ENCODE measurements around the gene FOXB1. TPM values are rescaled to one million over a fixed set of nuclear protein-coding genes. Genes with fewer than 3 reads are reported as not detected.

The FOXB1 gene
- total RNA-seq, 4 donors from 2014 or later: not detected

DNA sequence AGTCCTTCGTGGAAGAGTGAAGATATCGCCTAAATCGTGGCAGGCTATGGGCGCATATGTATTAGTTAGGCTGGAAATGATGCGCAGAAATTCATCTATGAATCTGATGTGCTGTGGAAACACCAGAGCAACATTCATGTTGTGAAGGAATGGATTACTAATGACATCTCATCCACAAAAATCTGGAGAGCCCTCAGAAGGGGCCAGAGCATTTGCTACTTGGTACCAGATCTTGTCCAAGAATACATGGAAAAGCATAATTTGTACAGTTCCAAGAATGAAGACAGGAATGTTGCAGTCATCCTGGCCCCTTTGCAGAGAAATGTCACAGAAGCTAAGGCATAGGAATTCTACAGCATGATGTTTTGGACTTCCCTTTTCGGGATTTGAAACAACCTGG is 38.4 kb upstream of the FOXB1 start:
- TF ChIP-seq, protein P1, sequence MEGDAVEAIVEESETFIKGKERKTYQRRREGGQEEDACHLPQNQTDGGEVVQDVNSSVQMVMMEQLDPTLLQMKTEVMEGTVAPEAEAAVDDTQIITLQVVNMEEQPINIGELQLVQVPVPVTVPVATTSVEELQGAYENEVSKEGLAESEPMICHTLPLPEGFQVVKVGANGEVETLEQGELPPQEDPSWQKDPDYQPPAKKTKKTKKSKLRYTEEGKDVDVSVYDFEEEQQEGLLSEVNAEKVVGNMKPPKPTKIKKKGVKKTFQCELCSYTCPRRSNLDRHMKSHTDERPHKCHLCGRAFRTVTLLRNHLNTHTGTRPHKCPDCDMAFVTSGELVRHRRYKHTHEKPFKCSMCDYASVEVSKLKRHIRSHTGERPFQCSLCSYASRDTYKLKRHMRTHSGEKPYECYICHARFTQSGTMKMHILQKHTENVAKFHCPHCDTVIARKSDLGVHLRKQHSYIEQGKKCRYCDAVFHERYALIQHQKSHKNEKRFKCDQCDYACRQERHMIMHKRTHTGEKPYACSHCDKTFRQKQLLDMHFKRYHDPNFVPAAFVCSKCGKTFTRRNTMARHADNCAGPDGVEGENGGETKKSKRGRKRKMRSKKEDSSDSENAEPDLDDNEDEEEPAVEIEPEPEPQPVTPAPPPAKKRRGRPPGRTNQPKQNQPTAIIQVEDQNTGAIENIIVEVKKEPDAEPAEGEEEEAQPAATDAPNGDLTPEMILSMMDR (IDR thresholded peaks at IDR 0.05): no peak
- TF ChIP-seq POLR2A (IDR thresholded peaks at IDR 0.05): no peak
- intact Hi-C loops (cut with DNase I): no loop called here
- no peaks in the 10 kb centered on the region for H3K36me3 ChIP-seq
- DNase-seq: no peak
- H3K9me3 ChIP-seq: no peaks in the 10 kb centered on the region
- no peaks in the 10 kb centered on the region for H3K4me1 ChIP-seq
- no peaks in the 10 kb centered on the region for H3K27me3 ChIP-seq
- no peak overlapping the region for H3K4me3 ChIP-seq (replicated peaks in 1 of 3)
- no peak overlapping the region for H3K27ac ChIP-seq
- WGBS, 2 donors: 92 to 94% methylated on average over 6 of the region's 6 CpGs

DNA sequence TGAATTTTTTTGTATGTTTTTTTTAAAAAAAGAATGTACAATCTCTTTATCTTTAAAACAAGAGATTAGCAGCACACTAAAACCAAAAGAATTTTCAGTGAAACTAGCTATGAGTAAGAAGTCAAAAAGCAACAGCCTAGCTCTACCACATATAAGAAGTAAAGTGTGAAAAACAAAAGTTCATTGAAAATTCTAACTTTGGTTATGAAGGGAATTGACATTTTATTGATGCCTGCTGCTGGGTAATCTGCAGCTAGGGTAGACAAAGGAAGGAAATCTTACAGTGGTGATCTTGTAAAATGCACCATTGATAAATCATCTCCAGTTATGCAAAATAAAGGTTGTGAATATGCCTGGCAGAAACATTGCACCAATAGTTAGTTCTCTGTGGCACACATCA is 37.8 kb upstream of the FOXB1 start:
- no peak overlapping the region for H3K4me3 ChIP-seq (replicated peaks in 1 of 3)
- no peaks in the 10 kb centered on the region for H3K9me3 ChIP-seq
- H3K27me3 ChIP-seq: no peaks in the 10 kb centered on the region
- H3K36me3 ChIP-seq: no peaks in the 10 kb centered on the region
- no peak for TF ChIP-seq POLR2A (IDR thresholded peaks at IDR 0.05)
- TF ChIP-seq, protein P1 (IDR thresholded peaks at IDR 0.05): no peak
- intact Hi-C loops (cut with DNase I): no loop called here
- H3K27ac ChIP-seq: no peak overlapping the region
- DNase-seq: no peak
- no peaks in the 10 kb centered on the region for H3K4me1 ChIP-seq

DNA sequence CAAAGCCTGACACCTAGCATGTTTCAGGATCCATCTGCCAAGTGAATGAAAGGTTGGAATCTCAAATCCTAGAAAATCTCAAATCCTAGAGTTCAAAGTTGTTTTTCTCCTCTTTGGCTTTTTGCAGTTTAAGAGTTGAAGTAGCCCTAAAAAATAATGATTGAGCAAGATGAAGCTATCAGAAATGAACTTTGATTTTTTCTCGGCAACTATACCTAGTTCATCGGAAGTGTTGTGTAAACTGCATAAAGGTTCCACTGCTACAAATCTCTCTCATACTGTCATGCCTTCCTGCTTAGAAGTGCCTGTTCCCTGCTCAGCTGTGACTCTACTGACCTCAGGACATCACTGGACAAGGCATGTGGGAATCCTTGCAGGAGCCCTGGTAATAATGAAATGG is 35.8 kb upstream of the FOXB1 start:
- no peak for TF ChIP-seq POLR2A (IDR thresholded peaks at IDR 0.05)
- TF ChIP-seq, protein P1 (IDR thresholded peaks at IDR 0.05): no peak
- Histone ChIP-seq H3K4me3 (replicated peaks in 1 of 3) (no peak overlapping the region), H3K27me3 (no peaks in the 10 kb centered on the region), H3K9me3 (no peaks in the 10 kb centered on the region), H3K36me3 (no peaks in the 10 kb centered on the region), H3K4me1 (no peaks in the 10 kb centered on the region), H3K27ac (no peak overlapping the region)
- DNase-seq: no peak
- intact Hi-C loops (cut with DNase I): no loop called here
- WGBS, 2 donors: 94 to 96% methylated on average over 2 of the region's 2 CpGs

DNA sequence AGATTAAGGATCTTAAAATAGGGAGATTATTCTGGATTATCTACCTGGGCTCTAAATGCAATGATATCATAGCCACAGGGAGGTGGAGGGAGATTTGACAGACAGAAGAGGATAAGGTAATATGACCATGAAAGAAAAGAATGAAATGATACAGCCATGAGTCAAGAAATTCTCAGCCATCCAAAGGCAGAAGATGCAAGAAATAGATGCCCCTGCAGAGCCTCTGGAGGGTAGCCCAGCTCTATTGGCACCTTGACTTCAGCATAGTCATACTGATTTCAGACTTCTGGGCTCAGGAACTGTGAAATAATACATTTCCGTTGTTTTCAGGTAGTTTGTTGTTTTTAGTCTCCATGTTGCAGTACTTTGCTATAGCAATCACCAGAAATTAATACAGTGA is 31.9 kb upstream of the FOXB1 start:
- Histone ChIP-seq H3K36me3 (no peaks in the 10 kb centered on the region), H3K27me3 (no peaks in the 10 kb centered on the region), H3K9me3 (no peaks in the 10 kb centered on the region), H3K4me3 (replicated peaks in 1 of 3) (no peak overlapping the region), H3K27ac (no peak overlapping the region), H3K4me1 (no peaks in the 10 kb centered on the region)
- WGBS, 2 donors: 77 to 84% methylated on average over 1 of the region's 1 CpG
- no peak for DNase-seq
- intact Hi-C loops (cut with DNase I): no loop called here
- no peak for TF ChIP-seq POLR2A (IDR thresholded peaks at IDR 0.05)
- TF ChIP-seq, protein P1 (IDR thresholded peaks at IDR 0.05): no peak

DNA sequence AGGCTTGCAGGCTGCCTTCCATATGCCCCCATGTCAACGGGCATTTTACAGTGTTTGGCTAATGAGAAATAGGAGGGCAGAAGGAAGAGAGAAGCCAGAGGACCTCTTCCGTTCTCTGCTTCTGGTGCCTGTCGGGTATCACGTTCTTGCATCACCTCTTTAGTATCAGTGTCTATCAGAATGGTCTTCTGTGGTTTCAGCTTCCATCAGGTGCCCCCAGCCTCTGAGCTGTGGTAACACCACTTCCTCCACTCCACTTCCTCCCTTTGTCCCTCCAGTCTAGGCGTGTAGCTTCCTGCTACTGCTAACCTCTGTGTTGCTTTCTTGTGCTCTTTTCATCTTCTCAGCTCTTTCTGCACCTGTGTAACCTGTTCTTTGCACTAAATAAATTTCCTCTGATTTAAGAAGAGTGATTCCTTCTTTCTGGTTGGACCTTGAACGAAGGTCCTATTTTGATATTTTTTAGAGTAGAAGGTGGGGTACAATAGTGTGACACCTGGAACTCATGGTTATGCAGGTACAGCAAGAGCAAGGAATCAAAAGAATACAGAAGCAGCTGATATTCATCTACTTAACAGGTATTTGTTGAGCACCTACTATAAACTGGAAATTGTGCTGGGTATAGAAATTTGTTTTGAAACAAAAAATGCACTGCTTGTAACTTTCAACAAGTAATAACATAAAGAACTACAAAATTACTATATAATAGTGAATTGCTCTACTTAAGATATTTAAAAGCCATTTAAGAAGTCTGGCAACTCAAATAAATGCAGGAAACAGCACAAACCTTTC is 27.4 kb upstream of the FOXB1 start:
- 78 to 83% methylated on average over 6 of the region's 6 CpGs for WGBS, 2 donors
- H3K27ac ChIP-seq: no peak overlapping the region
- DNase-seq: no peak
- intact Hi-C loops (cut with DNase I): no loop called here
- H3K27me3 ChIP-seq: no peaks in the 10 kb centered on the region
- H3K4me1 ChIP-seq: no peaks in the 10 kb centered on the region
- H3K9me3 ChIP-seq: no peaks in the 10 kb centered on the region
- no peaks in the 10 kb centered on the region for H3K36me3 ChIP-seq
- H3K4me3 ChIP-seq (replicated peaks in 1 of 3): no peak overlapping the region
- TF ChIP-seq, protein P1 (IDR thresholded peaks at IDR 0.05): no peak
- TF ChIP-seq POLR2A (IDR thresholded peaks at IDR 0.05): no peak

All from thyroid gland (tissue), 4 donors.